GM19043 (cell line): Measurements from ENCODE around the gene TMEM33.

Experiments used
- ATAC-seq: cut with Tn5 transposase; IDR thresholded peaks from one replicate; pipeline ENCODE4 v1.9.1; 2021; ENCODE audit warnings: low read depth; ENCODE audit not compliant: unreplicated experiment

The TMEM33 gene

DNA sequence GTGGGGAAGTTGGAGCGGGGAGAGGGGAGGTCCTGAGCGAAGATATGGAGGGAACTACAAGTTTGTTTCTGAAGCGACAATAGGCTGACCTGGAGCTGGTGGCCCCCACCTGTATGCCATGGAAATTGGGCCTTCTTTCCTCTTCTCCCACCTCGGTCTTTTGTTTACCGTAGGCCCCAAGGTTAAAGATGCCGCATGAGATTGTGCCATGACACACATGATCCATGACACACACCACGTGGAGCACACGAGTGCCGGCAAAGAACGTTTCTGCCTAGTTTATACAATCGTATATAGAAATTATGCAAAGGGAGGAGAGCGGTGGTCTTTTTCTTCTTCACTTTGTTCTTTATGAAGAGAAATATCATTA, 408 bp downstream of the TMEM33 start:
- no peak for ATAC-seq

DNA sequence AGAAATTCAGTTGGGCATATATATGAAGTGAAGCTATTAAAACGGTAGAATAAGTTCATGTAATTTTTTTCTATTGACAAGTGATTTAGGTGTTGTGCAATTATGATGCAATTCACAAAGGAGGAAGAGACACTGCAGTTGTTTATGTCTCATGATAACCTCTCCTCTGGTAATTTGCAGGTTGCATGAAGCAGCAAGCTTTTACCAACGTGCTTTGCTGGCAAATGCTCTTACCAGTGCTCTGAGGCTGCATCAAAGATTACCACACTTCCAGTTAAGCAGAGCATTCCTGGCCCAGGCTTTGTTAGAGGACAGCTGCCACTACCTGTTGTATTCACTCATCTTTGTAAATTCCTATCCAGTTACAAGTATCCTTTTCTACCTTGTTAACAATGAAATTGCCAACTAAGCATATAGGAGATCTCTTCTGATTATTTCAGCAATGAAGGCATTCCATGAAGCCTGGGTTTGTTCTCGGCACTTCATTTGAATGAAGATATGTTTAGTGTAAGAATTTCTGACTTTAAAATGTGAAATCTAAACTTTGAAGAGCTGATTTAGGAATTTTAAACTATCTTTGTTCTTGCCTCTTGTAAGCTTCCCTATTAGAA, 3.9 kb downstream of the TMEM33 start:
- no peak for ATAC-seq

DNA sequence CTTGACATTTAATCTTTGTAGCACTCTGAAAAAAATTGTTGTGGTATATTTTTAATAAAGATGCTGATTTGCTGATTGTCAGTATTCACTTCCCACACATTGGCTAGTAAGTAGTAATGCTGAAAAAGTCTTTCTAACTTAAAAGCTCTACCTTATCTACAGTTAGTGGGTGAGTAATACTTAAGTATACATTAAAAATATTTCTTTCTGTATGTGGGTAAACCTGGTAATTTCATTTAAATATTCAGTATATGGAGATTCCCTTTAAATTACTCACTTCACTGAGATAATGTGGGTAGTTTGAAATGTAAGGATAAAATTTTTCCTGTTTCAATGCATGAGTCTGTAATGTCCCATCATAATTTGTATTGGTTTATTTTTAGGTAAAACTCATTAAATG, 5.6 kb downstream of the TMEM33 start:
- ATAC-seq, result no peak

DNA sequence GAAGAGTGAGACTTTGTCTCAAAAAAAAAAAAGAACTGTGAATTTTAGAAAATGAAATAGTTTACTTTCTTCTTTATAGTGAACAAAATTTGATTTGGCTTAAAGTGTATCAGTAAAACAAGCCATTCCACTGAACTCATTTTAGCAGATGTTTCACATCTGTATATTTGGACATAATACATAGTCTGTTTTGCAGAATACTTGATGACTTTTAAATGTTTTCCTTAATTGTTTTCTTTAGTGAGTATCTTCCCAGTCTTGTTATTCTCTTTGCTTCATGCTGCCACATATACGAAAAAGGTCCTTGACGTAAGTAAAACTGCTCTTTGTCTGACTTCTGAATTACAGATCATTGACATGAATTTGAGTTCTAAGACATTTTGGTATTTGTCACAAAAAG, 8.3 kb downstream of the TMEM33 start:
- ATAC-seq, result no peak

DNA sequence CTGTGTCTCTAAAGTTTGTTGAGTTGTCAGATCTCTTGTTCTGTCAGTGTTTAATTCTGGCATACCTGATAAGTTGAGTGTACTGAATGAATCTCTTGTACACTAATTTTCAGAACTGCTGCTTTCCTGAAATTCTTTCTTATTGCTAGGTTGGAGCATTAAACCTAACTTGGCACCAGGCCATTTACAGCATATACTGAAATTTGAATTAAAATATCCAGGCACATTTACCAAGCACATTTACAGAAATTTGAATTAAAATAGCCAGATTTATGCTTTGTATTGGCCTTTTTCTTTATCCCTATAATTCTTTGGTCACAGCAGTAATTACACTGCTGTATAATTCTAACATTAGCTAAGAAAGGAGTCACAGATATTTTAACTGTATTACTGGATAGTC, 8.9 kb downstream of the TMEM33 start:
- no peak for ATAC-seq

DNA sequence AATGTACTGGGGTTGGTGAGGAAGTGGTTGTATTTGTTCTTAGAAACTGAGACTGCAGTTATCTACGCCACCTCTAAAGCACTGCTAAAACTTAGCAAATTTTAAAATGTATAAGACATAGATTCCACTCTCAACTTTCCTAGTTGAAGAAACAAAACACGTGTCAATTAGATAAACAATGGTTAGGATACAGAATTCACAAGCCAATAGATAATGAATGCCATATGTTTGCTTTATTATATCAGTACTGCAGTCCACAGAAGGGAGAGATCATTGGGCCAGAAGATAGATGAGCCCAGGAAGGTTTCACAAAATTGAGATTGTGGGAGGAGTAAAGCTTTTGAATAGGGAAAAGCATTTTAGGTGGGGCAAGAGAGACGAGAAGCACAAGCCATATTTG, 14.3 kb downstream of the TMEM33 start:
- ATAC-seq, result no peak

DNA sequence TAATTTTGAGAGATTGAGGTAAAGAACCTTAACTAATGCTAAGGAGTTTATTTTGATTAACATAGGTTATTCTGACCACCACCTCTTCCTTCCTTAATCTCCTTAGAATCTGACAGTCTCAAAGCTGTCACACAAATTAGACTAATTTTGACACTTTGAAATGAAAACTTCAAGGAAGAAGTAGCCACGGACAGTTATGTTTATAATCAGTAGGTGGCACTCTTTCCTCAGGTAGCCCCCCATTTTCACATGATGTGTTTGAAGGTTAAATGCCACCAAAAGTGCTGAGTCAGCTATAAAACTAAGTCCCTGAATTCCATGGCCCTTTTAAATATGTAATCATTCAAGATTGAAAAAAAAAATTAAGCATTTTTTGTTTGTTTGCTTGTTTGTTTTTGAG, 22.4 kb downstream of the TMEM33 start:
- peak; percentile 68 for ATAC-seq

DNA sequence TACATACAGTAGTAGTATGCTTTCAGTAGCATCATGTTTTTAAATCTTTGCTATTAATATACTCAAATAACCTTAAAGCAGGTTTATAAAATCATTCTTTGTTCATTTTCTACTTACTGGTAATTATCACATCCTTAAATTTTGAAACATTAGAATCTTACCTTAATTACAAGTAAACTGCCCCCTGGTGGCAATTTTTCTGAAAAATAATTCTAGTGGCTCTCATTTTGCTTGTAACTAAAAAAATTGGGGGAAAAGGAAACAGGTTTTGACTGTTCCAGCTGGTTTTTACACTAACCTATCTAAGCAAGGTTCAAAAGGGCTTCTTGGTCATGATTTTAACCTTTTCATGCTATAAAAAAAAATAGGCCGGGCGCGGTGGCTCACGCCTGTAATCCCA, 27.9 kb downstream of the TMEM33 start:
- ATAC-seq, result no peak

DNA sequence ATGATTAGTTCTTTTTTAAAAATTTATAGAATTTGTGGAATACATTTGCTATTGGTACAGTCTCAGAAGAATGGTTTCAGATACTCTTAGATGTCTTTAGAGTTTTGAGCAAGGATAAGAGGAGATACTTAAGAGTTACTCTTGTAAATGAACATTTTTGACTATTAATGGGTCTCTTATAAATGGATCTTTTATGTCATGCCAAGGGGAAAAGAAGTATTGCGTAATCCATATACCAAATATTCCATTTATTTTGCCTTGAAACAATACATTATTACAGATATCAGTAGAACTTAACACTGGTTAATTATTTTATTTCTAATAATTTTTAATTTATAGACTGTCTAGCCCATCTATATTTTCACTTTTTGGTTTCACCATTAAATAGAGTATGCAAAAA, 29.2 kb downstream of the TMEM33 start:
- ATAC-seq, result no peak

DNA sequence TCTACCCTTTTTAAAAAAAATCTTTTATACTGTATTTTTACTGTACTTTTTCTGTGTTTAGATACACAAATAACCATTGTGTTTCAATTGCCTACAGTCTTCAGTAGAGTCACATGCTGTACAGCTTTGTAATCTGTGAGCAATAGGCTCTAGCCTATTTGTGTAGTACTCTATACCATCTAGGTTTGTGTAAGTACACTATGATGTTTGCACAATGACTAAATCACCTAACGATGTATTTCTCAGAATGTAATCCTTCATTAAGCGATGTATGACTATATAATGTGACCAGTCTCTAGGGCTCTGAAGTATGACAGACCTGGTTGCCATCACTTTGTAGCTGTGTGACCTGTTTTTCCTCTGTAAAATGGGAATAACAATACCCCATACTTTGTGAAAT, 32.2 kb downstream of the TMEM33 start:
- ATAC-seq, result no peak

DNA sequence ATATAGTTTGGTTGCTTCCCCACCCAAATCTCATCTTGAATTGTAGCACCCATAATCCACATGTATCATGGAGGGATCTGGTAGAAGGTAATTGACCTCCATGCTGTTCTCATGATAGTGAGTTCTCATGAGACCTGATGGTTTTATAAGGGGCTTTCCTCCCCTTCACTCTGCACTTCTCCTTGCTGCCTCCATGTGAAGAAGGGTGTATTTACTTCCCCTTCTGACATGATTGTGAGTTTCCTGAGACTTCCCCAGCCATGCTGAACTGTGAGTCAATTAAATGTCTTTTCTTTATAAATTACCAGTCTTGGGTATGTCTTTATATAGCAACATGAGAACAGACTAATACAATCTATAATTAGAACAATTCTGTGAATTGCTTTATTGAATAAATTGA, 34.4 kb downstream of the TMEM33 start:
- ATAC-seq, result no peak

DNA sequence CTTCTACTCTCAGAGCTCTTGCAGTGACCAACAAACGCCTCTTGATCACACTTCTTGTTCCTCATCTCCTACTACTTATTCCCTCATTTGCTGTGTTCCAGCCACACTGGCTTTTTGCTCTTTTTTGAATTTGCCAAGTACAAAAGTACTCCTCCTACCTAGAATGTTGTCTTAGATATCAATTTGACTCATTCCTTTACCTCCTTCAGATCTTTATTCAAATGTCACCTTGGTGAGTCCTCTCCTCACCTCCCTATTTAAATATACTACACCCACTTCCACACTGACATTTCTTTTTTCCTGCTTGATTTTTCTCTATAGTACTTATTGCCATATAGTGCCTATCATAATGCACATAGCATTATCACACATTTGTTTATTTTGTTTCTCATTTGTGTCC, 40.1 kb downstream of the TMEM33 start:
- no peak for ATAC-seq

DNA sequence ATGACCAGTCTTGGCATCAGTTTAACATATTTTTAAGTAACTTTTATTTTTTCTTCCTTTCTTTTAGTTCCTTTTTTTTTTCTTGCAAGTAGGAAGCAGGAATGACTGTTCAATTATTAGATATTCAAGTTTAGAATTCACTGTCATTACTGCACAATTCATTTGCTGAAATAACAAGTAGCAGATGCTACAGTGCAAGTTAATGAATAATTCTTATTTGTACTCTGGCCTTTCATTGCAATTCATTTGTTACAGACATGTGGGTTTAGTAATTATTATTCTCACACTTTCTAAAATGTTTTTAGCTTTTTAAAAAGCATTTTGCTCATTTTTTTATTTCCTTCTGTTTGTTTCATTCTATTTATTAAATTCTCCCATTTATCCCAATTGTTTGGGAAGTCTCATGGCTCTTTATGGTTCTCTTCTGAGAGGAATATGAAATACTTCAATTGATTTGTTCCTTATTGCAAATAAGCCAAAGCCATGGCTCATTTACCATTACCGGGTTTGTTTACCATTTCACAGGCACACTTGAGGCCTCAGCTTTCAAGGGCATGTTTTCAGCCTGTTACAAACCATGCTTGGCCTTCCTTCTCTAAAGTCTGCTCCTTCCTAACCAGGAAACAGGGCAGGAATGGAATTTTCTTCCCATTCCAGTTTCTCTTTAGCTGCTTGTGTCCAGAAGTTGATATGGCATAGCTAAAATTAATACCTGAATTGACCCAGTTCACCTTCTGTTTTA, 41.7 kb downstream of the TMEM33 start:
- ATAC-seq, result no peak

DNA sequence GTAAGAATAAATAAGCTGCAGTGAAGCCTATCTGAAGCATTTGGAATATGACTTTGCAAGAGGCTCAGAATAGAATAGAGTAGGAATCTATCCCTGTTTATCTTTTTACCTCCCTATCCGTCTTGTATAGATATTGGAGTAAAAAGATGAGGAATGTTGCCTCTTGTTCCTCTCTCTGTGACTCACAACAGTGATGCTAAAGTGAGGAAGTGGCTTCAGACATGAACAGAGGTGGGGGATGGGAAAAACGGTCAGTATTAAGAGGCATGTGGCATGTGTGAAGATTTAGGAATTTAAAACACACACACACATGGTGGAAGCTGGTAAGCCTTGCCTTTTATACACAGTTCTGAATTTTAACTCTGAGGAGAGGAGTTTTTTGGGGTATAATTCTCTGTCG, 42.5 kb downstream of the TMEM33 start:
- no peak for ATAC-seq

DNA sequence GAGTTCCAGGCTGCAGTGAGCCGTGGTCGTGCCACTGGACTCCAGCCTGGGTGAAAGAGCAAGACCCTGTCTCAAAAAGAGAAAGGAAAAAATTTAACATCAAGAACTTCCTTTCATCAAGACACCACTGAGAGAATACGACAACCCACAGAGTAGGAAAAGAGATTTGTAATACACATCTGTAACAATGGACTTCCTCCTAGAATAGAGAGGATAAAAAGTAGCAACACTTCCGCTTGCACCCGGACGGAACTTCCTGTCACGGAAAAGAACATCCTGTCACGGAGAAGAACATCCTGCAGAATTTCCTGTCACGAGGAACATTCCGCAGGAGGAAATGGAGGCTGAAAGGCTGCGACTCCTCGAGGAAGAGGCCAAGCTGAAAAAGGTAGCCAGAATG, 46.2 kb downstream of the TMEM33 start, which contains the start of gene DCAF4L1:
Gene DCAF4L1 (plus strand): TSS at position 301 of the 400 bp plus-strand sequence. CDS start 37 bp downstream, at position 338.
- no peak for ATAC-seq

DNA sequence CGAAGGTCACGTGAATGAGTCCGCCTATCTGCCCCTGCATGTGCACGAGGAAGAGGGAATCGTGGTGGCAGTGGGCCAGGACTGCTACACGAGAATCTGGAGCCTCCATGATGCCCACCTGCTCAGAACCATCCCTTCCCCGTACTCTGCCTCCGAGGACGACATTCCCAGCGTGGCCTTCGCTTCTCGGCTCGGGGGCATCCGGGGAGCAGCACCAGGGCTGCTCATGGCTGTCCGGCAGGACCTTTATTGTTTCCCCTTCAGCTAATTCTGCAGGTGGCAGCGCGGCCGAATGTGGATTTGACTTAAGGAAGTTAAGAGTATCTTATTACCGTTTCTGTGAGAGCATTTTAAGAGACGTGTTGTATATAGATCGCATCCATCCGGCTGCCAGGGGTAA, 47.5 kb downstream of the TMEM33 start:
- ATAC-seq, result no peak

DNA sequence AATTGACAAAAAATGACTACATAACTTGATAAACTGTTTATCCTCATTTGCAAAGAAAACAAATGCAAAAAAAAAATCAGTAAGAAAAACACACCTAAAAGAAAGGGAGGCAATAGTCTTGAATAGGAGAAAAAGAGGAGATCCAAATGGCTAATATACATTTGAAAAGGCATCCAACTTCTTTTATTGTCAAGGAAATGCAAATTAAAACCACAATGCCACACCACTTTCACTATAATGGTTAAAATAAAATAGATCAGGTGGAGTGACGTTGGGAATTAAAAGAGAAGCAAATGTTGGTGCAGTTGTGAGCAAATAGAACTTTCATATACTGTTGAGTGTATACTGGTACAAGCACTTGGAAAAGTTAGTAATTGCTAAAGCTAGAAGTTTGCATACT, 49.9 kb downstream of the TMEM33 start:
- no peak for ATAC-seq

DNA sequence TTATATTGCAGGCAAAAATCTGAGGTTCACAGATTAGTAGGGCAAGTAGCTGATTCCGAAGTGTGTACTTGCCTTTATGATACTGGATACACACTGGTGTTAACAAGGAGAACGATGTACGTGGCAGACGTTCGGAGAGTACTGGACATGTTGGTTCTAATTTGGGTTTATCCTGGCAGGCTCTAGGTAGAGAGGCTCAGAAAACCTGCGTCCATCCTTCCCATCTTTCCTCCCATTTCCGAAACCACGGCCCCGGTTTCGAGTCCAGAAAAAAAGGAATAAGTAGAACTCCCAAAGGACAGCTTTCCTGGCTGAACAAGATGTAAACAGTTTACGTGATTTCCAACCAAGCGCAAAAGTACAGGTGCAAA, 54.8 kb downstream of the TMEM33 start:
- peak; percentile 16 for ATAC-seq

DNA sequence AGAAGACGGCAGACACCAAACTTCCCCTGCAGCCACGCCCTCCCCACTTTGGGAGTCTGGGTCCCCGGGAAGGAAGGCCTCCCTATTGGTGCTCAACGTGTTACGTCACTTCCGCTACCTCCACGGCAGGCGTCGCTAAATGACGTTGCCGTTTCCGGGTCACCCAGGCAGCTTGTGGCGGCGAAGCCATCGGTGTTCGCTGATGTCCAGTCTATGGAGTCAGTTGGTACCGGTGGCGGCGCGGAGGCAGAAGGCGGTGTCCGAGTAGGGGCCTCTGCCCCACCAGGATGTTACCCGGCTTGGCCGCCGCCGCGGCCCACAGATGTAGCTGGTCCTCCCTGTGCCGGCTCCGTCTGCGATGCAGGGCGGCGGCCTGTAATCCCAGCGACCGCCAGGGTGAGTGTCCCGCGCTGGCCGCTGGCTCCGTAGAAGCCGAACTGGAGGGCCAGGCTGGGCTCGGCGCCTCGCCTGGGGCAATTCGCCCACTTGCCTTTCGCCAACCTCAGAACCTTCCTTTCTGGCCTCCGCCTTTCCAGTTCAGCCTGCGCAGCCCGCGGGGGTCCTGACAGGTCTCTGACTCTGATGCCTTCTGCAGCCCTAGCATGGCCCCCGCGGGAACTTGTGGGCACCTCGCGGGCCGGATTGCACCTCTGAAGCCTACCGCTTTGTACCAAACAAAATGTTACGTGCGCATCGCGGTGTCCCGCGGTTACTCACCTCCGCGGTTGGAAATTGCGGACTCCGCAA, 55.3 kb downstream of the TMEM33 start, which contains the start of gene SLC30A9:
Gene SLC30A9 (plus strand): TSS at position 166 of the 747 bp plus-strand sequence. CDS start 122 bp downstream, at position 288.
- peak; percentile 99 for ATAC-seq

DNA sequence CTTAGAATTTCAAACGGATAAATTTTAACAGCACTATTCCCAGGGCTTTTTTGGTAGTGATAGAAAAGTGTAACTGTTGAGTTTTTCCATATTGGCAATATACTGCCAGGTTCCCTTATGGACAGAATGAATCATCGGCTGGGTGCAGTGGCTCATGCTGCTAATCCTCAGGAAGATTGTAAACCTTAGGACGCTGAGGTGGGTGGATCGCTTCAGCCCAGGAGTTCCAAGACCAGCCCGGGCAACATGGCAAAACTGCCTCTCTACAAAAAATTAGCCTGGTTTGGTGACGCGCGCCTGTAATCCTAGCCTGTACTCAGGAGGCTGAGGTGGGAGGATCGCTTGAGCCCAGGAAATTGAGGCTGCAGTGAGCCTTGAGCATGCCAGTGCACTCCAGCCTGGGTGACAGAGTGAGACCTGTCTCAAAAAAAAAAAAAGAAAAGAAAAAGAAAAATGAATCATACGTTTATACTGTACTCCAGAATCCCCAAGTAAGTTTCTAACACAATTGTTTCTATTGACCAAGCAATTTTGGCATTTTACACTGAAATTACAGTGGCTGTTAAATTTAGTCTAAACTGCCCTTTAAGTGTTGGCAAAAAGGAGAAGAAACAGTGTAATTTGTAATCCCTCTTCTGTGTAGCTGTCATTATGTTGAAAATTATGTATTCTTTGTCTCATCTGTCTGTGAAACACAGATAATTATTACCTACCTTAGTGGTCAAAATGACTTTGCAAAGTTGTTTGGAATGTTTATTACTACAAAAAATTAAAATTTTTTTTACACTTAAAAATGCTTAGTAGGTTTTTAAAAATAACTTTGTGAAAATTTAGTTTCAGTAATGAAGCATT, 56.9 kb downstream of the TMEM33 start:
- ATAC-seq, result no peak
